DND-41 (cell line): ENCODE data around the gene PAM.

ENCODE experiments used
- ATAC-seq: fragments of 200-7000 bp; cut with Tn5 transposase; 3 replicates; pipeline ENCODE4 v1.9.1; 2021; ENCODE audit warnings: low read depth; ENCODE audit not compliant: insufficient read depth
- DNase-seq: peaks from one replicate; pipeline ENCODE4 v3.0.0-alpha.2; 2020
- H2AFZ ChIP-seq: 2 replicates; pipeline ENCODE4 v1.6.0; 2012; ENCODE audit warnings: low read depth, low read length
- H3K27ac ChIP-seq: 2 replicates; pipeline ENCODE4 v1.5.1; 2012; ENCODE audit warnings: low read length, inconsistent platforms
- H3K27me3 ChIP-seq: fragments of 200-600 bp; sonication (generic); 2 replicates; pipeline ENCODE4 v1.6.0; 2012; ENCODE audit warnings: low read length, mild to moderate bottlenecking, inconsistent platforms; ENCODE audit not compliant: insufficient read depth, poor library complexity
- H3K36me3 ChIP-seq: 2 replicates; pipeline ENCODE4 v1.5.1; 2012; ENCODE audit warnings: low read length, inconsistent platforms; ENCODE audit not compliant: insufficient read depth
- H3K4me1 ChIP-seq: 2 replicates; pipeline ENCODE4 v1.5.1; 2012; ENCODE audit warnings: mild to moderate bottlenecking, low read length; ENCODE audit not compliant: insufficient read depth
- H3K4me2 ChIP-seq: 2 replicates; pipeline ENCODE4 v1.6.0; 2012; ENCODE audit warnings: mild to moderate bottlenecking, moderate library complexity, low read length, inconsistent platforms; ENCODE audit not compliant: insufficient read depth
- H3K4me3 ChIP-seq, 2 experiments: fragments of 200-600 bp in 1 of 2; shearing (Covaris generic) in 1 of 2; 2 replicates each; pipeline ENCODE4 v1.5.1; 2012 to 2016; ENCODE audit warnings: inconsistent platforms in 2 of 2, low read length in 2 of 2, mild to moderate bottlenecking in 2 of 2, low read depth in 1 of 2, moderate library complexity in 1 of 2
- H3K79me2 ChIP-seq: 2 replicates; pipeline ENCODE4 v1.6.0; 2012; ENCODE audit warnings: low read length, inconsistent platforms; ENCODE audit not compliant: insufficient read depth
- H3K9ac ChIP-seq: 2 replicates; pipeline ENCODE4 v1.6.0; 2012; ENCODE audit warnings: low read depth, mild to moderate bottlenecking, inconsistent platforms, low read length, moderate library complexity
- H3K9me3 ChIP-seq: 2 replicates; pipeline ENCODE4 v1.5.1; 2012; ENCODE audit warnings: low read length, moderate library complexity, mild to moderate bottlenecking, inconsistent platforms; ENCODE audit not compliant: insufficient read depth, severe bottlenecking
- H4K20me1 ChIP-seq: 2 replicates; pipeline ENCODE4 v1.6.0; 2012; ENCODE audit warnings: low read length; ENCODE audit not compliant: insufficient read depth
- EZH2 ChIP-seq: IDR thresholded peaks from 3 replicates; pipeline ENCODE4 v1.6.1; 2012; ENCODE audit warnings: borderline replicate concordance, low read depth, mild to moderate bottlenecking, moderate library complexity, low read length, inconsistent platforms; ENCODE audit not compliant: severe bottlenecking
- TF ChIP-seq, protein P1 (sequence below): IDR thresholded peaks from 2 replicates; pipeline ENCODE4 v1.5.1; 2012; ENCODE audit warnings: borderline replicate concordance, low read length, moderate library complexity, mild to moderate bottlenecking; ENCODE audit not compliant: poor library complexity, severe bottlenecking; ENCODE audit errors: extremely low read depth

The PAM gene

DNA sequence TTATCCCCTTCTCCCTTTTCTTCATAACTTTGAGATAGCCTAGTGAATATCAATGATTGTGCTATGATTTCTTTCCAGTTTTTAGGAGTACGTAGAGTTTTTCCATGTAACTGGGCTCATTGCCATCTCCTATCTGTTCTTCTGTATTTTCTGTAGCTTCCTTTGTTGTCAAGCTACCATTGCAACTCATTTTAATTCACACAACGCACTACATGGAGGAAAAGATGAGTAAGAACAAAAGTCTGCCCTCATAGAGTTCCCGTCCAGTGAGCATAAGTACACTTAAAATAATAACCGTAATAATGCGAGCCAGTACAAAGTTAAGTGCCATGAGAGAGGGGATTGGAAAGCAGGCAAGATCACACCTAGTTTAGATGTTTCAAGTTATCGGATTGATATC is 177.7 kb downstream of the PAM start:
- ATAC-seq (no peak), DNase-seq (no peak)
- Histone ChIP-seq H3K4me1 (no peaks in the 10 kb centered on the region), H3K4me3 (no peak overlapping the region), H3K27ac (no peak overlapping the region), H2AFZ (no peak overlapping the region), H3K4me2 (no peak overlapping the region), H4K20me1 (no peaks in the 10 kb centered on the region), H3K9me3 (no peaks in the 10 kb centered on the region), H3K79me2 (no peaks in the 10 kb centered on the region), H3K36me3 (no peaks in the 10 kb centered on the region), H3K9ac (no peak overlapping the region), H3K27me3 (no peaks in the 10 kb centered on the region)
- no peak for TF ChIP-seq EZH2
- TF ChIP-seq, protein P1, sequence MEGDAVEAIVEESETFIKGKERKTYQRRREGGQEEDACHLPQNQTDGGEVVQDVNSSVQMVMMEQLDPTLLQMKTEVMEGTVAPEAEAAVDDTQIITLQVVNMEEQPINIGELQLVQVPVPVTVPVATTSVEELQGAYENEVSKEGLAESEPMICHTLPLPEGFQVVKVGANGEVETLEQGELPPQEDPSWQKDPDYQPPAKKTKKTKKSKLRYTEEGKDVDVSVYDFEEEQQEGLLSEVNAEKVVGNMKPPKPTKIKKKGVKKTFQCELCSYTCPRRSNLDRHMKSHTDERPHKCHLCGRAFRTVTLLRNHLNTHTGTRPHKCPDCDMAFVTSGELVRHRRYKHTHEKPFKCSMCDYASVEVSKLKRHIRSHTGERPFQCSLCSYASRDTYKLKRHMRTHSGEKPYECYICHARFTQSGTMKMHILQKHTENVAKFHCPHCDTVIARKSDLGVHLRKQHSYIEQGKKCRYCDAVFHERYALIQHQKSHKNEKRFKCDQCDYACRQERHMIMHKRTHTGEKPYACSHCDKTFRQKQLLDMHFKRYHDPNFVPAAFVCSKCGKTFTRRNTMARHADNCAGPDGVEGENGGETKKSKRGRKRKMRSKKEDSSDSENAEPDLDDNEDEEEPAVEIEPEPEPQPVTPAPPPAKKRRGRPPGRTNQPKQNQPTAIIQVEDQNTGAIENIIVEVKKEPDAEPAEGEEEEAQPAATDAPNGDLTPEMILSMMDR = no peak

DNA sequence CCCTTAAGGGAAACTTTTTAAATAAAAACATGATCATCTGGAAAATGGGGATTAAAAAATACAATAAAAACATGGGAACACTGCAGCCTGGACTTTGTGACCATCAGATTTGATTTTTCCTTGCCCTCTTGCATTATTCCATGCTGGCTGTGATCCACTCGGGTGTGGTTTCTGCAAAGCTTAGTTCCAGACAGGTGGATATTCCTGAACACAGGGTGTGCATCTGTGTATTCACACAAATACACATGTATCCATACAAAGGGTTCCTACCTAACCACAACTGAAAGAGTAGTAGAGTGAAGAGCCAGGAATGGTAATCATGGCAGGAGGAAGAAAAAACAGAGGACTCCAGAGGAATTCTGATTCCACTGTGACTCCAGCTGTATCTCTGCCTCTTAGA is 178.2 kb downstream of the PAM start:
- no peak overlapping the region for H3K27ac ChIP-seq
- no peaks in the 10 kb centered on the region for H3K4me1 ChIP-seq
- H3K9me3 ChIP-seq = no peaks in the 10 kb centered on the region
- no peak overlapping the region for H3K9ac ChIP-seq
- H4K20me1 ChIP-seq = no peaks in the 10 kb centered on the region
- no peak overlapping the region for H3K4me2 ChIP-seq
- ATAC-seq (no peak), DNase-seq (no peak)
- no peaks in the 10 kb centered on the region for H3K79me2 ChIP-seq
- H3K36me3 ChIP-seq = no peaks in the 10 kb centered on the region
- no peak overlapping the region for H2AFZ ChIP-seq
- H3K4me3 ChIP-seq = no peak overlapping the region
- no peak for TF ChIP-seq EZH2
- TF ChIP-seq, protein P1 = no peak
- no peaks in the 10 kb centered on the region for H3K27me3 ChIP-seq

DNA sequence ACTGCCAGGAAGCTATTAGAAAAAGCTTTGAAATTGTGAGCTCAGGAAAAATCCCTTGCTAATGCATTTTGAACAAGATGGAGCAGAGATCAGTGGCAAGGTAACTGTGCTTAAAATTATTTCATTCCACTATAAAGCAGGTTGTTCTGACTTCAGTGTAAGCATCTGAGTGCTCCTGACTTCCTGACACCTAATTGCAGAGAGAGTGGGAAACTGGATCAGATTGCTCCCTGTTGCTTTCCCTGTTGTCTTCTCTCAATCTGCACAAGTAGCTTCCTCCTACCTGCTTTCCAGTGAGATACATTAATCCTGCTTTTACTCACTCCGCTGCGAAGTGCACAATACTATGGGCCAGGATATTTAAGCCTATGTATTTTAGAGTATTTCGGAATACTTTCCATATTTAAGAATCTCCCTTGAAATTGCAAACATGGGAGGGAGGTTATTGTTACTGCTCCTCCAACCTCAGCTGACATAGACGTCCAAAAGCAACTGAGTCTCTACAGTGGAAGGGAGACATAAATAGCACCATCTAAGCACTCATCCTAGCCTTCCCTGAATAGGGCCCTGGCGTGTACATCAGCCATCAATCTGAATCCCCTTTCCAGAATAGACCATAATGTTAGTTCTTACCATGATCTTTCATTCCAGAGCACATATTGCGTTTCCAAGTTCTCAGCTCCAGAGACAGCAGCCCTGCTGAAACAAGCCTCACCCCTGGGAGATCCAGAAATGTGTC is 178.8 kb downstream of the PAM start:
- H3K27me3 ChIP-seq = no peaks in the 10 kb centered on the region
- H3K36me3 ChIP-seq = no peaks in the 10 kb centered on the region
- no peak for ATAC-seq
- TF ChIP-seq EZH2 = no peak
- TF ChIP-seq, protein P1 = no peak
- no peak overlapping the region for H3K27ac ChIP-seq
- H2AFZ ChIP-seq = no peak overlapping the region
- H3K79me2 ChIP-seq = no peaks in the 10 kb centered on the region
- no peaks in the 10 kb centered on the region for H4K20me1 ChIP-seq
- DNase-seq = no peak
- H3K4me3 ChIP-seq = no peak overlapping the region
- no peak overlapping the region for H3K4me2 ChIP-seq
- no peak overlapping the region for H3K9ac ChIP-seq
- H3K9me3 ChIP-seq = no peaks in the 10 kb centered on the region
- H3K4me1 ChIP-seq = no peaks in the 10 kb centered on the region
